ENCODE measurements around the gene MSI2.

MSI2 gene

DNA sequence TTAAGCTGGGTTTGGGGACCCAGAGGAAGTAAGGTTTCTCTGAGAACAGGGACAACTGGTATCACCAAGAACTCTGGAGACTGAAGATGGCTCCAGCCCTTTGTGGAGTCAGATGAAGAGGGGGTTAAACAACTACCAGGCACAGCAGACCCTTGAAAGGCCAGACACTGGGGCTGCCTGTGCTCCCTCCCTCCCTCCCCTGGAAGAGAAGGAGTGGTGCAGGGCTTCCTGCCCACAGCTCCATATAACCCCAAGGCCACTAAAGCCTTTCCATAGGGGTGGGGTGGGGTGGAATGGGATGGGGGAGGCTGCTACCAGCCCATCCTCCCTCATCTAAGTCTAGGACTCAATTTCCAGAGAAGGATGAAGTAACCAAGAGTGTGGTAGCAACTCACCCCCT is 422.1 kb downstream of the MSI2 start:
- no peak for DNase-seq

DNA sequence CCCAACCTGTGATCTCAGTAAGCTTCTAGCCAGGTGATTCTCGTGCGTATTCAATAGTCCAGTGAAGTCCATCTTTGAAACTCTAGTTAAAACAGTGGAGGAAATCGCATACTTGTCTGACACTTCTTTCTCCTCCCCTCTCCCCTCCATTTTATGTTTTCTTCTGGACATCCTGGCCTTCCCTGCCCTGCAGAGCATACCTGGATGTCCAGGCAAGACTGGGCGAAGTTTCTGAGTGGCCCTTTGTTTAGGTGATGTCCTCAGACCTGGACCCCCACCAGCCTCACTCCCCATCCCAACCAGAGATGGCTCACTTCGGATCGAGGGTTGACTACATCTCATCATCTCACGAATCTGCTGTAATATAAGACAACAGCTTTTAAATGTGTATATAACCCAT is 423.0 kb downstream of the MSI2 start:
- DNase-seq = no peak

DNA sequence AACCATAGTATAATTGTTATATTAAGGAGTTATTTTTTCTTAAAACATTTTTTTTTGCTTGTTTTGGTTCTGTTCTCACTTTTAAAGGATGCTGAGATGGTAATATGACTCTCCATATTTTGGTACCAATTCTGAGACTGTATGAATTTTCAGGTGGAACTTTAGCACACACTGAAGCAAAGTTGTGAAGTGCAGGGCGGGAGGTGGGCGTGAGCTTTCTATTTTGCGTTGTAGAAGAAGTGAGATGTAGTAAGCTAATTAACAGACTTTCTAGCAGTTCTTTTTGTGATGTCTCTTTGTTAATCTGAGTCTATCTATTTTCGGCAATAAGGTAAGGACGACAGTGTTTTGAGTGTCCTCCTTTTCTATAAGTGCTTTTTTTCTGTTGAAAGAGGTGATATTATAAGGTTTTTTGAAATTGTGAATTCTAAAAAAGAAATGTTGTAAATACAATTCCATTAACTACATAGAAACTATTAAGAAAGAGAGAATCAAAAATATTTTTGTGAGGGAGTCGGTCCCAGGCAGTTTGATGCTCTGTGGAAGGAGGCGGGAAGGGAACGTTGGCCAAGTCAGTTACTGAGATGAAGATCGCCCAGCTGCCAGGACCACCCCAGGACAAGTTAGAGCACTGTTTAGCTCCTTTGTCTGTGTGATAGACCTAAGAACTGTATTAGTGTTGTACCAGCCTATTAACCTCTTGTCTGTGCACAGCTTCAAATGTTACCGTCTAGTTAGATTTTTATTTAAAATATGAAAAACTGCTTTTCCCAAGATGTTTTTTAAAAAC is 423.8 kb downstream of the MSI2 start:
- DNase-seq = no peak

DNA sequence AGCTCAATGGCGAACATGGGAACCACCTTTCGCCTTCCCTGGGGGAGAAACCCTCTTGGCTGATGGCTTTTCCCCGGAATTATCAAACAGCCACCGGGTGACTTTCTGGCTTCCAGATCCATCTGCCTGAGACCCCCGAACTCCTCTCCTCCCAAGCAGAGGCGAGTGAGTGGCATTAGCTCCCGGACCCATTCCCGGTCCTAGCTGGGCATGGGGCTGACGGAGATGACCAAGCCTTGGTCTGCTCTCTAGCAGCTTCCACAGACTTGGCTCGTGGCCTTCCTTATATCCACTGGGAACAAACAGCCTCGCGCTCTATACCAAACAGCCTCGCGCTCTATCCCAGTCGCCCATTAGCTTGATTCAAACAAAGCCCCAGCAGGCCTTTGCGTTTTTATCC is 426.4 kb downstream of the MSI2 start:
- no peak for DNase-seq

DNA sequence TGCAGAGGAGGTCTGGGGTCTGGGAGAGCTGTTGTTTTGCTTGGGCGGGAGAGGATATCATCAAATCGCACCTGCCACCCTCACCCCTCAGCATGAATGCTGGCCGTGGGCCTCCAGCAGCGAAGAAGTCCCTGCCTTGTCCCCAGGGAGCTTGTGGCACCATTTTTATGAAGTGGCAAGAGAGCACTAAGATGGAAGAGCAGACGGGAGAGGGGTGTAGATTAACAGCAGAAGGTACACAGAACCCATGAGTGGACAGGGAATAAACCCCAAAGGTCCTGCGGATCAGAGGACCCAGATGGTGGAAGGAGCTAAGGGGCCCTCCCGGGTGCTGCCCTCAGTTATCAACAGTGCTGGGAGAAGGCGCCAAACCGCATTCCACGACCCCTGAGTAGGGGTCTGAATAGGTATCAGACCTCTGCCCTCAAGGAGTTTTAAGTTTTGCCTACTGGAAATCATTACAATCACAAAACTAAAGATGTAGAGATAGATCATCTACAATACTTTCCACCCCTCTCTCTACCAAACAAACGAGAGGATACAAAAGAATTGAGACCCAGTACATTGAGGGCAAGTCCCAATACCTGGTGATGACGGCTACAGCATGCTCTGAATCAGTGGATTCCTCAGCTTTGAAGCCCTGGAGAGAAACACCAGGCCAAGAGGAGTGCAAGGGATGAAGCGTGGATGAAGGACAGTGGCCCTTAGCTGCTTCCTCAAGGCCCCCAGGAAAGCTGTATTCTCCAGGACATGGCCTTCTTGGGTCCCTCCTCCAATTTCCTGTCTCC is 428.6 kb downstream of the MSI2 start:
- no peak for DNase-seq

DNA sequence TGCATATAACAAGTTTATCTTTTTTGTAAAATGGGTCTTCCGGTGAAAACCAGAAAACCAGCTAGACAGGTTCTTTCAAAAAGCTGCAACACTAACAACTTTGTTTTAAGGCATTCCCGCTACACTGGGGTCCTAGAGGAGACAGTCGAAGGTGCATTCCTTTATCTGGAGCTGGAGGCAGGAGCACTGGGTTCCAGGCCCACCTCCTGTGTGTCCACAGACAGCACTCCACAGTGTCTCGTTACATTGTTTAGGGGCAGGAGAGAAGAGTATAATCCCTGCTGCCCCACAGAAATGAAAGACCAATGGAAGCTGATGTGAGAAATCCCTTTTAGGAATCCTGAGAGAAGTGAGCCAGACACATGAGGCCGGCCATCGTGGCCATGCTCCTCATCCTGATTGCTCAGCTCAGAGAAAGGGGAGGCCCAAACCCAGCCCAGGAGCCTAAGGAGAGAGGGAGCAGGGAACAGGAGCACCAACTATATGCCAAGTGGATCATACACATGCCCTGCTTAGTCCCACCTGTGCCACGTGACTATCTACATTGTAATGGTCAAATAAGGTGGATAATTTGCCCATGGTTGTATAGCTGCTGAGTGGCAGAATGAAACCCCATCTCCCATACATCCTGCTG is 429.3 kb downstream of the MSI2 start:
- no peak for DNase-seq

DNA sequence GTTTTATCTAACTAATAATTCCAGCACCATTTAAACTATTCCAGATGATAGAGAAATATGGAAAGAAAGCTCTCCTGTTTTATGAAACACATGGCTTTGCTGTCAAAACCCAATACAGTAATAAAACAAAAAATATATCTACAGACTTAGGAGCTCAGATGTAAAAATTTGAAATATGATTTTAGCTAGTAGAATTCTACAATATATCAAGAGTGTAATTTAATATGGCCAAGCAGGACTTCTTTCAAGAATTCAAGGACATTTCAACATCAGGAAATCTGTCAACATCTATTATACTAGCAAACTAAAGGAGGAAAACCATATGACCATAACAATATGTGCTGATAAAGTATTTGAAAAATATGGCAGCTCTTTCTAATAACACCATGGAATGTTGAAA is 431.3 kb downstream of the MSI2 start:
- no peak for DNase-seq

DNA sequence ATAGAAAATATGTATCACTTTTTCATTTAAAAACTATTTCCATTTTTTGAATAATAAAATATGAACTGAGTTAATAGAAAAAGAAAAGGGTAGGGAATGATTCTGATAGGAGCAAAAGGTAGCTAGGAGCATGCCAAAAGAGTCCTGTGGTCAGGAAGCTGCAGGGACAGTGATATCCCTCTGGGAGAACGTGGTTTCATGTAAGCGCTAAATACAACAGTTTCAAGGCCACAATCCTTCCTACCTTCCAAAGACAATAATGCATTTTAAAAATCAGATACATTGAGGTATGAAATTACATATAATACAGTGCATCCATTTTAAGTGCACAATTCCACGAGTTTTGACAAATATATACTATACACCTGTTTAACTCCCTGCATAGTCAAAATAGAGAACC is 432.9 kb downstream of the MSI2 start:
- DNase-seq = no peak

DNA sequence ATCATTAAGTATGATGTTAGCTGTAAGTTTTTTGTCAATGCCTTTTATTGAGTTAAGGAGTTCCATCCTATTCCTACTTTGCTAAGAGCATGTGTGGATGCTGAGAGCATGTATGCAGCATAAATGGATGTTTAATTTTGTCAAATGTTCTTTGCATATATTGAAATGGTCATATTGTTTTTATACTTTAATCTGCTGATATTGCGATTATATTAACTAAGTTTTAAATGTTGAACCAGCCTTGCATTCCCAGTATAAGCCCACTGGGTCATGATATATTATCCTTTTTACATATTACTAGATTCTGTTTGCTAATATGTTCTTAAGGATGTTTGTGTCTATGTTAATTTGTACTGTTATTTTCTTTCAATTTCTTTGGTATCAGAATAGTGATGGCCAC is 435.6 kb downstream of the MSI2 start:
- no peak for DNase-seq

DNA sequence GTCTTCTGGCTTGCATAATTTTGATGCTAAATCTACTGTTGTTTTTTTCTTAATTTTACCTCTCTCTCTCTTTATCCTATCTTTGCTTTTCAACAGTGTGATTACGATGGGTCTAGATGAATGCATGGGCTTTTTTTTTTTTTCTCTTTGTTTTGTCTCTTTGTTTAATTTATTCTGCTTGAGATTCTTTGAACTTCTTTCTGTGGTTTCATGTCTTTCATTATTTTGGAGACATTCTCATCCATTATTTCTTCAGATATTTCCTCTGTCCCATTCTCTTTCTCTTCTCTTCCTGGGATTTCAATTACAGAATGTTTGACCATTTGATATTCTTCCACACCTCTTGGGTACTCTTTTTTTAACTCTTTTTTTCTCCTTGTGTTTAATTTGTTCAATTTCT is 436.4 kb downstream of the MSI2 start:
- DNase-seq = no peak

DNA sequence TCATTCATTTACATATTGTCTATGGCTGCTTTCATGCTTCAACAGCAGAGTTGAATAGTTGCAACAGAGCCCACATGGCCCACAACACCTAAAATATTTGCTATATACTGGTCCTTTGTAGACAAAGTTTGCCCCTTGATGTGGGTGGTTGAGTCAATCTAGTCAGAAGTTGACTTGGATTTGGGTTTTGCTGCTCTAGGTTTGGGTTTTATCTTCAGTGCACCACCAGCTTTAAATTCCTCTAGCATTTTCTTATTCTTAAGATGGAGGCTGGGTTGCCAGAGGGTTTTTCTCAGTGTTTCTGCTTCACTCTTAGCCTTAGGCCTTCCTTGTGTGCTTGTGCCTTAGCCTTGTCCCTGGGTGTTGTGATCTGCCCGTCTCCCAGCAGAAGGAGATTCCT is 437.7 kb downstream of the MSI2 start:
- no peak for DNase-seq

DNA sequence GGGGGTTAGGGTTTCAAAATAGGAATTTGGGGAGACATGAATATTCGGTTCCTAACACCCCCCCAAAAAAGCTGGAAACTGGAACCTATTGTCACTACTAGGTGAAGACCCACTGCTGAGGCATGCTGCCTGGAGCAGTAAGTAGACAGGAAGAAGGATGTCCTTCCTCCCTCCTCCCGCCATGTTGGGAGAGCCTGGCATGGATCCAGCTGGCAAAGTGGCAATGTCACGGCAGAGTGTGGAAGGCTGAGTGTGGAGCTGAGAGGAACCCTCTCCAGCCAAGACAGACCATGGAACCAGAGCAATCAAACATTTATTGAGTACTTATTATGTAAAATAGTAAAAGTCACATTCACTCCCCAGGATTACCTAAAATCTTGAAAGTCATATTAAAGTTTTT is 439.7 kb downstream of the MSI2 start:
- DNase-seq = no peak

DNA sequence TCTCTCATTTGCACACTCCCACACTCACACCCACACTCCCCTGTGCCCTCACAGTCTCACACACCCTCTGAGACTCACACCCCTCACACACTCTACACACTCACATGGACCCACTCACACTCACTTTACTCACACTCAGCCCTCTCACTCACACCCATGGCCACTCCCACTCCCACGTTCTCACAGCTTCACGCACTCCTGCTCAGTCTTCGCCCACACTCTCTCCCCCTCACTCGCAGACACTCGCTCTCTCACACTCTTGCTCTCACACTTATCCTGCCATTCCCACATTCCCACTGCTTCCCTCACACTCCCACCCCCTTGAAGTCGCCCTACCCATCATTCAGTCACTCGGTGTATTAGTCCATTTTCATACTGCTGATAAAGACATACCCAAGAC is 440.9 kb downstream of the MSI2 start:
- DNase-seq = no peak

DNA sequence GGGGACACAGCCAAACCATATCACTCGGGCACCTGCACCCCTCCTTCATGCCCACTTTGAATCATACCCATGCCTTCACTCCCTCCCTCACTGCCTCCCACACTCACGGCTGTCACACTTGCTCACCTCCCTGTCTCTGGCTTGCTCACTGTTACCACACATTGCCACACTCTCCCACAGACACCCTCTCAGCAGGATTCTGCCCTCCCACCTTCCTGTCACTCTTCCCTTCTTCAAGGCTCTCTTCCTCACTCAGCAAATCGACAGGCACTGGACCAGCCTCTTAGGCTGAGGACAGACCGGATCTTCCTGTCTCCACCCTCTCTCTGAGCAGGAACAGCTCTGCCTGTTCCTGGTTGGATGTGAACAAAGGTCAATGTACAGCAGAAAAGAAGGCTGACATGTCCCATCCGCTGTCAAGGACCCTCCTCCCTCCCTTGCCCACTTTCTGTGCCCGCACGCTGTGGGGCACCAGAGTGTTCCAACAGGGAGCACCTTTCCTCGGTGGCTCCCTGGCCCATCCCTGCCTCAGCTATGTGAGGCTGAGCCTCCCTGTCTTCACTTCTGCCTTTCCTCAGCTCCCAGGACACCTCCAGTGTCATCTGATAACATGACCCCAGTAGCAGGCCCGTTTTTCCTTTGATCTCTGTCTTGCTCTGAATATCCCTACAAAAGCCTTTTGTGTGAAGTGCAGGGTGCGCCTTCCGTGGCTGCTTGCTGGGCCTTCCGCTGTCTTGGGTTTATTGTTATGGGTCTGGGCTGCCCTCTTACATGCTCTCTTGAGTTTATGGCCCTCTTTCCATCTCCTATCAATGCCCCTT is 441.8 kb downstream of the MSI2 start:
- peak; percentile 13 for DNase-seq

DNA sequence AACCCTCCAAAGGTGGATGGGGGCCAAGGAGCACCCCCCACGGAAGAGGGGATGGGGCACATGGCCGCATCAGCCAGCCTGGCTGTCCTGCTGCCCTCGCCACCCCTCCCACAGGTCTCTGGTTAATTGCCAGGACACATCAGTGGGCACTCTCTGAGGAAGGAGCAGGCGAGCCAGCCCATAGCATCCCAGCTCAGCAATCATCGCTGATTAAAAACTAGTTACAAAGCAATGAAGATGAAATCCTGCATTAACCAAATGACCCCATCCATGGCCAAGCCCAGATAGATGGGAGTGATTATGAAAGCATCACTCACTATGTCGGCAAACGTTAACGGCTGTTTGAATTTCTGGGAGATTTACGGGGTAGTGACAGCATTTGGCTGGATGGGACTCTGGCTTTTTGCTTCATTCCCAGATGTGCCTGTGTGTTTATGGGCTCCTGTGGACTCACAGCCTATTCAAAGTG is 443.5 kb downstream of the MSI2 start:
- no peak for DNase-seq

DNA sequence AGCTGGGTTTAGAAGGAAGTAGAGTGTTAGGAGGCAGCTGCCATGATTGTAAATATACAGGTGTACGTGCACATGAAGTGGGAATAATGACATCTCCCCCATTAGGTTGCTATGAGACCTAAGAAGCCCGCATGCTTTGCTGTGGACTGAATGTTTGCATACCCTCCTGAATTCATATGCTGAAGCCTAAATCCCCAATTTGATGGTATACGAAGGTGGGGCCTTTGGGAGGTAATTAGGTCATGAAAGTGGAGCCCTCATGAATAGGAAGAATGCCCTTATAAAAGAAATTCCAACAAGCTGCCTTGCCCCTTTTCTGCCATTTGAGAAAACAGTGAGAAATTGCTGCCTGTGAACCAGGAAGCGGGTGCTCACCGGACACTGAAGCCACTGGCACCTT is 444.8 kb downstream of the MSI2 start:
- DNase-seq = no peak

DNA sequence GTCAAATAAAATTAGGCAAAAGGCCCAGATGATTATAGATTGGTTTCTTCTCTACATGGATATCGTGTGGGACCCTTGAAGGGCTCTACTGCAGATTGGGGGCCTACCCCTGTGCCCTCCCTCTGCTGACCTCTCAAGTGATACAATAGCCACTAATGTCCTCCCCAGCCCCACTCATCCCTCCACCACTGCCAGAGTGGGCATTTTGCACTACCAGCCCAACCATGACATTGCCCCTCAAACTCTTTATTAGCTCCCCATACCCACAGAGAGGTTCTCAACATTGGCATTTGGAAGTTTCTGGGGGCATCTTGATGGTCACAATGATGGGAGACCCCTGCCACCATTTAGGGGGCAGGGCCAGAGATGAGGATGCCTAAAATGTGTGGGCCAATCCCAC is 446.9 kb downstream of the MSI2 start:
- no peak for DNase-seq

DNA sequence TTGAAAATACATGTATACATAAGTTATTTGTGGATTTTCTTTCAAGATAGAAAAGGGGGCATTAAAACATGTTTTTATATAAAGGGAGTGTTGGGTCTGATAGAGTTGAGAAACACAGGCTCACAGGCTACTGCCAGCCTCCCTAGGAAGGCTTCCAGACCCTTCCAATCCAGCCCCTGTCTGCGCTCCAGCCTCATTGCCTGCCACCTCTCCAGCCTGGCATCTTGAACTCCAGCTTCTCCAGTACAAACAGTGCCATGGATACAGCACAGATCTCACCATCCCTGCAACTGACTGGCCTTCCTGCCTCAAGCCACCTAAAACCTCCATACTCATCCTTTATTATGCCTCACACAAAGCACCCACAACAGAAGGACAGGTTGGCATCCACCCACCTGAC is 448.1 kb downstream of the MSI2 start:
- DNase-seq = no peak

DNA sequence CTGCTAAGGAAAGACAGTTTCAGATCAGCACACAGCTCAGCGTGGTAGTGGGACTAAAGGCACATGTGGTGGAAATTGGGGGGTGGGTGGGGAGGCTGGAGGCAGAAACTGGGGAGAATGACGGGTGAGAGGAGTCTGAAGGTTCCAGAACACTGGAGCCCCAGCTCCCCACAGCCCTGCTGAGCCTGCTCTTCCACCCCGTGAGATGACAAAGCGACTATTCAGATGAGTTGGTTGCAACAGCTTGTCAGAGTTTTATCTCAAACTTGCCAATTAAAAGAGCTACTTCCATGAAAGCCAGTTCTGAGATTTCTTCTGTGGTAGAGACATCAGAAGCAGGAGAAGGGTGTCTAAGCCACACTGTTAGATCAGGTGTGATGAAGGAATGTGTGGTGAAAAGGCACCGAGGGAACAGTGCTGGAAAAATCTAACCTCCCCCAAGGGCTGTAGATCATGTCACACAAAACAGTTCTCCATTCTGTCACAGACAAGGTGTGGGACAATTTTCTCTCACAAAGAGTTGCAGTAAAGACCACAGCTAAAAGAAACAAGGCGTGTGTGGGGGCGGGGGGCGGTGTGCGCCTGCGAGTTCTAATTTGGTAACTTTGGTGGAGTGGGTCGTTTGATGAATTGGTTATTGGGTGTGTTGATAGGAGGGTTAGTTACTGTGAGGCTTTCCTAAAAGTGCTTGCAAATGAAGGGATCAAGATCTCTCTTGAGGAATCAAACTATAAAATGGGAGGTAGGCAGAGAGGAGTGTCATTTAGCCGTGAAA is 449.8 kb downstream of the MSI2 start:
- DNase-seq = no peak

DNA sequence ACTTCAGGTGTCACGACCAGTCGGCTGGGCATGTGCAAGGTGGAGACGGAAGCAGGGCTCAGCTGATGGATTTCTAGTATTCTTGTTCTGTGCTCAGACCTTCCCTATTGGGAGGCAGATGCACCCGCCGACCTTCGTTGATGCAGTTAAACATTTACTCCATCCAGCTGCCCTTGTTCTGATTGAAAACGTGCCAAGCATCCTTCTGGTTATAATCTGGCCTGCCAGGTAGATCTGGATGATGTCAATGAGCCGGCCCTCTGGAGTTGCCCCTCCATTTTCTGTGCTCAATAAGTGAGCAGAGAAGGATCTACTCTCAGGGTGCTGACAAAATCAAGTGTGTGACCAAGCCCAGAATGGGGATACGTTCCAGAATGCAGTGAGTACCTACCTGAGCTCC is 450.4 kb downstream of the MSI2 start:
- DNase-seq = no peak

DNA sequence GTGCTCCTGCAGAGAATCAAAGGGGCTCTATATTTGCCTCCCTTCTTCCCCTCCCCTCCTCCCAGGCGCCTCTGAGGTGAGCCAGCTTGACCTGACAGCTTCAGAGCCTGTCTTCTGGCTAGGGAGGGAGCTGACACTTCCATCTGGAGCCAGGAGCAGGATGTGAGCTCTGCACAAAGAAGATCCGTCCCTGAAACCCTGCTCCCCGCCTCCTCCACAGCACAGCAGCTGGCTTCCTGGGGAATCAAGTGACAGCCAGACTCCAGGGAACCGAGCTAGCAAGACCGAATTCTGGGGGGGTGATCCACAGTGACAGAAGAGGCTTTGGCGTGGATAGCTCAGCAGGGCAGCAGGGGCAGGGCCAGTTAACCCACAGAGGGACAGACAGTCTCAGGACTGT is 451.6 kb downstream of the MSI2 start:
- DNase-seq = no peak

DNA sequence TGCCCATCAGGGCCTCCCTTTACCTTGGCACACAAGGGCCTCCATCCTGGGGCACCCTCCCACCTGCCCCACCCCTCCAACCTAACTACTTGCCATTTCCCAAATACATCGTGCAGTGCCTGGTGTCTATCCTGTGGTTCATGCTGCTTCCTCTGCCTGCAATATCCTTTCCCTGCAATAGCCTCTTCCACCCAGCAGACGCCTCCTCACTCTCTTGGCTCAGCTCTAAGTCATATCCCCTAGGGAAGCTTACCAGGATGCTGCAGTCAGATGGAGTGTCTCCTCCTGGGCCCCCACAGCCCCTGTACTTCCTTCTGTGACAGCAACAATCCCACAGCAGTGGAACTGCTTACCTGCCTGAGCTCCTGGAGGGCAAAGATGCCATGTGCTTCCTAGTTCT is 452.1 kb downstream of the MSI2 start:
- DNase-seq = no peak
